ENCODE data around the gene POPDC2.

POPDC2 gene

GRCh38 chr3:119669906-119670570 lies 9.6 kb upstream of the POPDC2 start:
- WGBS, 2 experiments = 89 to 99% methylated on average over 3 to 4 of the region's 5 CpGs
- H3K36me3 ChIP-seq (ENCODE audit: control insufficient read depth, insufficient read depth, low read length) = peaks cover 17% of the 10 kb centered on the region
- H3K4me1 ChIP-seq (ENCODE audit: control insufficient read depth, insufficient read depth, low read length) = no peaks in the 10 kb centered on the region
- no peaks in the 10 kb centered on the region for H3K9me3 ChIP-seq (ENCODE audit: control insufficient read depth, low read length)
- H3K27ac ChIP-seq (ENCODE audit: insufficient read depth, low read depth, low read length, poor library complexity, severe bottlenecking) = no peak overlapping the region
- no peak overlapping the region for H3K4me3 ChIP-seq (ENCODE audit: insufficient read depth, low read depth, low read length)
- H3K27me3 ChIP-seq (ENCODE audit: control insufficient read depth, insufficient read depth, low read length, poor library complexity, severe bottlenecking) = no peaks in the 10 kb centered on the region

GRCh38 chr3:119665954-119666559 lies 5.7 kb upstream of the POPDC2 start:
- WGBS, 2 experiments = 76 to 93% methylated on average over 3 to 6 of the region's 6 CpGs
- H3K4me1 ChIP-seq (ENCODE audit: control insufficient read depth, insufficient read depth, low read length) = no peaks in the 10 kb centered on the region
- H3K9me3 ChIP-seq (ENCODE audit: control insufficient read depth, low read length) = no peaks in the 10 kb centered on the region
- no peak overlapping the region for H3K27ac ChIP-seq (ENCODE audit: insufficient read depth, low read depth, low read length, poor library complexity, severe bottlenecking)
- no peaks in the 10 kb centered on the region for H3K36me3 ChIP-seq (ENCODE audit: control insufficient read depth, insufficient read depth, low read length)
- H3K4me3 ChIP-seq (ENCODE audit: insufficient read depth, low read depth, low read length) = no peak overlapping the region
- no peaks in the 10 kb centered on the region for H3K27me3 ChIP-seq (ENCODE audit: control insufficient read depth, insufficient read depth, low read length, poor library complexity, severe bottlenecking)

- Histone ChIP-seq H3K4me1 (ENCODE audit: control insufficient read depth, insufficient read depth, low read length) (no peaks in the 10 kb centered on the region), H3K9me3 (ENCODE audit: control insufficient read depth, low read length) (no peaks in the 10 kb centered on the region), H3K36me3 (ENCODE audit: control insufficient read depth, insufficient read depth, low read length) (no peaks in the 10 kb centered on the region), H3K4me3 (ENCODE audit: insufficient read depth, low read depth, low read length) (no peak overlapping the region), H3K27ac (ENCODE audit: insufficient read depth, low read depth, low read length, poor library complexity, severe bottlenecking) (no peak overlapping the region), H3K27me3 (ENCODE audit: control insufficient read depth, insufficient read depth, low read length, poor library complexity, severe bottlenecking) (no peaks in the 10 kb centered on the region)
- 89 to 93% methylated on average over 4 of the region's 4 CpGs for WGBS, 2 experiments
Observed at GRCh38 chr3:119664850-119665379, 4.5 kb upstream of the POPDC2 start.

- H3K36me3 ChIP-seq (ENCODE audit: control insufficient read depth, insufficient read depth, low read length) = no peaks in the 10 kb centered on the region
- H3K9me3 ChIP-seq (ENCODE audit: control insufficient read depth, low read length) = no peaks in the 10 kb centered on the region
- H3K27ac ChIP-seq (ENCODE audit: insufficient read depth, low read depth, low read length, poor library complexity, severe bottlenecking) = no peak overlapping the region
- no peaks in the 10 kb centered on the region for H3K4me1 ChIP-seq (ENCODE audit: control insufficient read depth, insufficient read depth, low read length)
- no peak overlapping the region for H3K4me3 ChIP-seq (ENCODE audit: insufficient read depth, low read depth, low read length)
- no peaks in the 10 kb centered on the region for H3K27me3 ChIP-seq (ENCODE audit: control insufficient read depth, insufficient read depth, low read length, poor library complexity, severe bottlenecking)
- 90 to 92% methylated on average over 4 of the region's 4 CpGs for WGBS, 2 experiments
Observed at GRCh38 chr3:119664370-119664769, 4.0 kb upstream of the POPDC2 start.

GRCh38 chr3:119663885-119664284 lies 3.5 kb upstream of the POPDC2 start:
- no peaks in the 10 kb centered on the region for H3K4me1 ChIP-seq (ENCODE audit: control insufficient read depth, insufficient read depth, low read length)
- H3K4me3 ChIP-seq (ENCODE audit: insufficient read depth, low read depth, low read length) = no peak overlapping the region
- H3K27me3 ChIP-seq (ENCODE audit: control insufficient read depth, insufficient read depth, low read length, poor library complexity, severe bottlenecking) = no peaks in the 10 kb centered on the region
- 88 to 93% methylated on average over 1 to 2 of the region's 2 CpGs for WGBS, 2 experiments
- H3K9me3 ChIP-seq (ENCODE audit: control insufficient read depth, low read length) = no peaks in the 10 kb centered on the region
- H3K27ac ChIP-seq (ENCODE audit: insufficient read depth, low read depth, low read length, poor library complexity, severe bottlenecking) = no peak overlapping the region
- no peaks in the 10 kb centered on the region for H3K36me3 ChIP-seq (ENCODE audit: control insufficient read depth, insufficient read depth, low read length)

- 81% methylated on average over 1 of the region's 1 CpG; no CpG with 5 or more reads in 1 of the 2 experiments for WGBS, 2 experiments
- no peaks in the 10 kb centered on the region for H3K4me1 ChIP-seq (ENCODE audit: control insufficient read depth, insufficient read depth, low read length)
- no peak overlapping the region for H3K27ac ChIP-seq (ENCODE audit: insufficient read depth, low read depth, low read length, poor library complexity, severe bottlenecking)
- H3K4me3 ChIP-seq (ENCODE audit: insufficient read depth, low read depth, low read length) = no peak overlapping the region
- no peaks in the 10 kb centered on the region for H3K9me3 ChIP-seq (ENCODE audit: control insufficient read depth, low read length)
- no peaks in the 10 kb centered on the region for H3K36me3 ChIP-seq (ENCODE audit: control insufficient read depth, insufficient read depth, low read length)
- H3K27me3 ChIP-seq (ENCODE audit: control insufficient read depth, insufficient read depth, low read length, poor library complexity, severe bottlenecking) = no peaks in the 10 kb centered on the region
Observed at GRCh38 chr3:119662604-119663373, 2.4 kb upstream of the POPDC2 start.

GRCh38 chr3:119659606-119660291 lies 640 bp downstream of the POPDC2 start:
- H3K36me3 ChIP-seq (ENCODE audit: control insufficient read depth, insufficient read depth, low read length) = no peaks in the 10 kb centered on the region
- no peaks in the 10 kb centered on the region for H3K27me3 ChIP-seq (ENCODE audit: control insufficient read depth, insufficient read depth, low read length, poor library complexity, severe bottlenecking)
- H3K4me1 ChIP-seq (ENCODE audit: control insufficient read depth, insufficient read depth, low read length) = no peaks in the 10 kb centered on the region
- H3K27ac ChIP-seq (ENCODE audit: insufficient read depth, low read depth, low read length, poor library complexity, severe bottlenecking) = no peak overlapping the region
- no peaks in the 10 kb centered on the region for H3K9me3 ChIP-seq (ENCODE audit: control insufficient read depth, low read length)
- no peak overlapping the region for H3K4me3 ChIP-seq (ENCODE audit: insufficient read depth, low read depth, low read length)
- WGBS, 2 experiments = 80 to 84% methylated on average over 9 of the region's 9 CpGs

GRCh38 chr3:119658994-119659393 lies 1.4 kb downstream of the POPDC2 start:
- Histone ChIP-seq H3K4me3 (ENCODE audit: insufficient read depth, low read depth, low read length) (no peak overlapping the region), H3K9me3 (ENCODE audit: control insufficient read depth, low read length) (no peaks in the 10 kb centered on the region), H3K27ac (ENCODE audit: insufficient read depth, low read depth, low read length, poor library complexity, severe bottlenecking) (no peak overlapping the region), H3K36me3 (ENCODE audit: control insufficient read depth, insufficient read depth, low read length) (no peaks in the 10 kb centered on the region), H3K4me1 (ENCODE audit: control insufficient read depth, insufficient read depth, low read length) (no peaks in the 10 kb centered on the region), H3K27me3 (ENCODE audit: control insufficient read depth, insufficient read depth, low read length, poor library complexity, severe bottlenecking) (no peaks in the 10 kb centered on the region)
- WGBS, 2 experiments = 95 to 97% methylated on average over 2 of the region's 2 CpGs

GRCh38 chr3:119657887-119658702 lies 2.3 kb downstream of the POPDC2 start:
- H3K9me3 ChIP-seq (ENCODE audit: control insufficient read depth, low read length) = no peaks in the 10 kb centered on the region

More at GRCh38 chr3:119657887-119658702, 2.3 kb downstream of the POPDC2 start:
- H3K27me3 ChIP-seq (ENCODE audit: control insufficient read depth, insufficient read depth, low read length, poor library complexity, severe bottlenecking) = no peaks in the 10 kb centered on the region
- H3K36me3 ChIP-seq (ENCODE audit: control insufficient read depth, insufficient read depth, low read length) = no peaks in the 10 kb centered on the region
- no peak overlapping the region for H3K4me3 ChIP-seq (ENCODE audit: insufficient read depth, low read depth, low read length)
- H3K4me1 ChIP-seq (ENCODE audit: control insufficient read depth, insufficient read depth, low read length) = no peaks in the 10 kb centered on the region
- H3K27ac ChIP-seq (ENCODE audit: insufficient read depth, low read depth, low read length, poor library complexity, severe bottlenecking) = no peak overlapping the region
- 66 to 69% methylated on average over 4 of the region's 4 CpGs for WGBS, 2 experiments

All from ectodermal cell (in vitro differentiated cells).